ENCODE results near the gene SHB.

The SHB gene

DNA sequence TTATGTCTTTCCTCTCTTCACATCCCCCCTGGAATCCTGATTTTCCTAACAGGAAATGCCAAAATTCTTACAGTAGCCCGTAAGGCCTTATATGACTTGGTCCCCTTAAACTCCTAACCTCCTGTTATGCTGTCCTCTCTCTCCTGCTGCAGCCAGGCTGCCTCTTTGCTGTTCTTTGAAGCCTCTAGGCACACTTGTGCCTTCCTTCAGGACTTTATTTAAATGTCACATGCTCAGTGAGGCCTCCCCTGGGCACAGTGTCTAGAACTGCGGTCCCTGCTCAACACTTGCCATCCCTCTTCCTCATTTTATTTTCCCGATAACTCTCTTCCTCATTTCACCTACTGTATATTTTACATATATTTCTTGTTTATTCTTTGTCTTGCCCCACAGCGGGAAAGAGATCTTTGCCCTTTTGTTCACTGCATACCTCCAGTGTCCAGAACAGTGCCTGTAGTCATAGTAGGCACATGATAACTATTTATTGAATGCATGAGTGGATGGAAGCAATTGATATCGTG lies 5.5 kb upstream of the SHB start:
- peaks cover 1% of the 10 kb centered on the region for H3K36me3 Mint-ChIP-seq

DNA sequence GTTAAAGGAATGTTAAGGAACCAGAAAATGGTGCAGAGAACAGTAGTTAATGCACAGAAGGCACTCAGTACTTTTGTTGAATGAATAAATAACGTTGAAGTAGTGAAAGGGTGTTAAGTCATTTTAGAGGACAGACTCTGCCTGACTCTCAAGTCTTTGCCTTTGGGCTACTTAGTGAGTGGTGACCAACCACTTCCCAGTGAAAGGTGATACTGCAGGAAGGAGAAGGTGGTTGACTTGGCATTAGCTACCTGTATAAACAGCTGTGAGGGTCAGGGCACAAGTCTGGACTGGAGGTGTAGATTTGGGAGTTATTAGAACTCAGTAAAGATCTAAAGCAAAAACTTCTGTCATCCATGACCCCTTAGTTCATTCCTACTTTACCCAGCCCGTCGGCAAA lies 4.9 kb upstream of the SHB start:
- Mint-ChIP-seq H3K27ac (no peak overlapping the region), H3K4me3 (no peak overlapping the region), H3K9me3 (peaks cover 5% of the 10 kb centered on the region), H3K36me3 (peaks cover 1% of the 10 kb centered on the region), H3K4me1 (peaks cover 21% of the 10 kb centered on the region), H3K27me3 (peaks cover 8% of the 10 kb centered on the region)

More for the DNA sequence above, 5.5 kb upstream of the SHB start:
- Mint-ChIP-seq H3K9me3 (peaks cover 5% of the 10 kb centered on the region), H3K27ac (no peak overlapping the region), H3K4me3 (no peak overlapping the region), H3K4me1 (peaks cover 20% of the 10 kb centered on the region), H3K27me3 (peaks cover 14% of the 10 kb centered on the region)

DNA sequence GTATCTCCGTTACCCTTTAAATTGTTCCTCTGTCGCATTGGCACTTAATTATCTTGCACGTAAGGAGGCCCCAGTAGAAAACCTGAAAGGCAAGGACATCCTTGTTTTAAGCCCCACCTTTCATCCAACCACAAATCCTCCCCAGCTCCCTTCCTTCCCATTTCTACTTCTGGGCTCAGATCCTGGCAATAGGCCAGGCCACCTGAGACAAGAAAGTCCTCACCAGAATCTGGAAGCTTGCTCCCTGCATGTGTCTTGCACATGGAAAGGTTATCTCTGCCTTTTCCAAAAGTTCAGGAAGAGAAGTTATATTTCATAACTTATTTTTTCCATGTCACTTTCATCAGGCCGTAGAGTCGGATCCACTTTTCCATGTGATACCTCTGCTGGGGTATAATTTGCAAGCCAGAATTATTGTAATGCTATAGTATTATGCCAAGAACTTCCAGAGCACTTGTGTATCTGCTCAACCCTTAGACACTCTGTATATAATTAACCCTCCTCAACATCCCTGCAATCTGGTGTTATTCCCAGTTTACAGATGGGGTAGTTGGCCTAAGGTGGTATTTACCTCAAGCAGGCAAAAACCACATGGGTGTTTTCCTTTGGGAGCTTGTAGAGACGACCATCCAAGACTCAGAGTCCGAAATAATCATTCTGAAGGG lies 2.6 kb upstream of the SHB start:
- H3K27me3 Mint-ChIP-seq, result peaks cover 4% of the 10 kb centered on the region
- H3K4me3 Mint-ChIP-seq, result no peak overlapping the region
- H3K27ac Mint-ChIP-seq, result peak overlapping the region; percentile 42
- H3K36me3 Mint-ChIP-seq, result peaks cover 1% of the 10 kb centered on the region
- no peaks in the 10 kb centered on the region for H3K9me3 Mint-ChIP-seq
- H3K4me1 Mint-ChIP-seq, result peaks cover 25% of the 10 kb centered on the region

DNA sequence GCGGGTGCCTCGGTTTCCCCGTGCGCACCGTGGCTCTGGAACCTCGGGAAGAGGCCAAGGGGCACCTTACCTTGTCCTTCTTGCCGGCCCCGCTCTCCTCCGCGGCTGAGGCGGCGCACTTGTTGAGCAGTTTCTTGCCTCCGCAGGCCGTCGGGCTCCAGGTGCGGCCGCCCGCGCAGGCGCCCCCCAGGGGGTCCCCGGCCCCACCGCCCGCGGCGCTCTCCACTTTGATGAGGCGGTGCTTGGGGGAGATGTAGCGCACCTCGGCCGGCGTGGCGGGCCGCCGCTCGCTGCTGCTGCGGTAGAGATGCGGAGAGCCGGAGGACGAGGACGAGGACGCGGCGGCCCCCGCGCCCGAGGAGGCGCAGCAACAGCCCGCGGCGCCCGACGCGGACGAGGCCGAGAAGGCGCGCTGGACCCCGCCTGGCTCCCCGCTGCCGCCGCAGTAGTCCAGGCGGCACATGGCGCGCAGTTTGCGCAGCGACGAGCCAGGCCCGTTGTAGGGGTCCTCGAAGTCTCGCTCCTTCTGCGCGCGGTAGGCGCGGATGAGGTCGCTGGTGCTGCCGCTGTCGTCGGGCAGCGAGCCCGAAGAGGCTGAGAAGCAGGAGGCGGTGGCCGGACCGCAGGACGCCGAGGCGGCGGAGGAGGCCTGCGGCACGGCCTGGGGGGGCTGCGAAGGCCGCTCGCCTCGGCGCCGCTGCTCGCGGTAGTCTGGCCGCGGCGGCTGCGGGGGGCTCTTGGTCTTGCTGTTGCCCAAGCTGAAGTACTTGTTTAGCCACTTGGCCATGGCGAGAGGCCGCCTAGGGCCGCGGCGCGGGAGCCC lies 957 bp downstream of the SHB start:
- Mint-ChIP-seq H3K36me3 (no peaks in the 10 kb centered on the region), H3K9me3 (no peaks in the 10 kb centered on the region), H3K4me1 (peaks cover 27% of the 10 kb centered on the region), H3K27ac (peak overlapping the region; percentile 59), H3K27me3 (peaks cover 2% of the 10 kb centered on the region), H3K4me3 (peak overlapping the region; percentile 90)

DNA sequence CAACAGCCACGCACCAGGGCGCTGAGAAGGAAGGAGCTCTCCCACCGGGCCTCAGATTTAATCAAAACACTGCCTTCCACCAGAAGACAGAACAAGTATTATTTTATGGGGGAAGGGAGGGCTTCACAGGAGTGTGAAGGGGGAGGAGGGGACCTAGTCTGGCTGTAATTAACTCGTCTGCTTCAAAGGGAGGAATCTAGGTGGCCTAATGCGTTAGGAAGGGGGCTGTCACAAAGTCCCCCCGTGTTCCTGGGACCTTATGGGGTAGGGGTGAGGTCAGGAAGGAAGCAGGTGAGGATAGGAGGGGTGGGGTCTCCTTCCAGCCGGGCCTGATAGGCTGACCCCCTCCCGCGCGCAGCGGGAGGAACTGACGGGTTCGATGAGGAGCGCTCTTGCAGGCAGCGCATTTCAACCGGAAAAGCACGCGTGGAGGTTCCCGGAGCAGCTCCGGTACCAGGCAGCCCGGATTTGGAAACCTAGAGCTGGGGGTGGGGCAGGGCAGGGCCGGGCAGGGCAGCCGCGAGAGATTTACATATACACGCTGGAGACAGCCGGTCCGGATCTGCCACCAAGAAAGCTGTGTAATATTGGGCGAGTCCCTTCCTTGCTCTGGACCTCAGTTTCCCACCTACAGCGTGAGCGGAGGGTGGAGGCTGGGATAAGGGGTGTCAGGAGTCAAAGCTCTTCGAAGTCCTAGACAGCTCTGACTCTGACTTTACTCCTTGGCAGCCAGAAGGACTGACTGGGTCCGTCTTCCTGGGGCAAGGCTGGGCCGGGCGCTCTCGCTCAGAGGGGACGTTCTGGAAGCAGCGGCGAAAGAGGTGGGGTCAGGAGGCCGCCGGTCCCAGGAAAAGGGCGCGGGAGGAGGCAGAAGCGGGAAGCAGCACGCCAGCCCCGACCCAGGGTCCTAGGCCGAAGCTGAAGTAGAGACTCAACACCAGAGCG lies 1.8 kb downstream of the SHB start:
- H3K9me3 Mint-ChIP-seq, result no peaks in the 10 kb centered on the region
- H3K4me1 Mint-ChIP-seq, result peaks cover 27% of the 10 kb centered on the region
- H3K36me3 Mint-ChIP-seq, result no peaks in the 10 kb centered on the region
- H3K27ac Mint-ChIP-seq, result no peak overlapping the region
- peak overlapping the region; percentile 90 for H3K4me3 Mint-ChIP-seq
- peaks cover 2% of the 10 kb centered on the region for H3K27me3 Mint-ChIP-seq

DNA sequence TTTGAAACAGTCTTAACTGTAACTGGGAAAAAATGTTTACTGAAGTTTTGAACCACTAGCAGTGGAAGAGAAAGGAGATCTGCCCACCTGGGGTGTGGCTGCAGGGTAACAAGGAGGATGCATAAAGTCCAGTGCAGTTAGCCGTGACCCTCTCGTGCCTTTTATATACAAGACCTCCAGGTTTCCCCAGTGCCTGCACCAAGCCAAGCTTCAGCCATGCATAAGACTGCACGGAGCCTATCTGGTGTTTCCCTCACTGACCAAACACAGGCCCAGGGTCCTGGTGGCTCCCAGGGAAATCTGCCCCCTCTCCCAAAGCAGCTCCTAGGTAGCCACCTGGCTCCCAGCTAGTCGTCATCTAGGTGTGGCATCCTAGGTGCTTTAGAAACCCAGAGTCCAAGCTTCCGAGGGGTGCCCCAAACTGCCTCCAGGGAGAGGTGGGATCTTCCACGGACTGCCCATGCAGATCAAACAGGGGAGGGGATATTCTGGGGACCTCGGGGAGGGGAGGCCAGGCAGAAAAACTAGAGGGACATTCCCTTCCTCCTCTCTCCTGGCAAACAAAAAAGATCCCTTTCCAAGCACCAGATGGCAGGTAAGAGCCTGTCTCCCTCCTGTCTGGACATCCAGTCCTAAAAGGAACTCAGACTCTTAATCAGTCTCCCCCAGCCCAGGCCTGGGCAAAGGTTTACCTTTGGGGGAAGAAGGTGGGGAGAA lies 2.7 kb downstream of the SHB start:
- Mint-ChIP-seq H3K4me1 (peaks cover 27% of the 10 kb centered on the region), H3K36me3 (no peaks in the 10 kb centered on the region), H3K4me3 (peak overlapping the region; percentile 90), H3K9me3 (no peaks in the 10 kb centered on the region), H3K27me3 (peaks cover 2% of the 10 kb centered on the region), H3K27ac (no peak overlapping the region)

DNA sequence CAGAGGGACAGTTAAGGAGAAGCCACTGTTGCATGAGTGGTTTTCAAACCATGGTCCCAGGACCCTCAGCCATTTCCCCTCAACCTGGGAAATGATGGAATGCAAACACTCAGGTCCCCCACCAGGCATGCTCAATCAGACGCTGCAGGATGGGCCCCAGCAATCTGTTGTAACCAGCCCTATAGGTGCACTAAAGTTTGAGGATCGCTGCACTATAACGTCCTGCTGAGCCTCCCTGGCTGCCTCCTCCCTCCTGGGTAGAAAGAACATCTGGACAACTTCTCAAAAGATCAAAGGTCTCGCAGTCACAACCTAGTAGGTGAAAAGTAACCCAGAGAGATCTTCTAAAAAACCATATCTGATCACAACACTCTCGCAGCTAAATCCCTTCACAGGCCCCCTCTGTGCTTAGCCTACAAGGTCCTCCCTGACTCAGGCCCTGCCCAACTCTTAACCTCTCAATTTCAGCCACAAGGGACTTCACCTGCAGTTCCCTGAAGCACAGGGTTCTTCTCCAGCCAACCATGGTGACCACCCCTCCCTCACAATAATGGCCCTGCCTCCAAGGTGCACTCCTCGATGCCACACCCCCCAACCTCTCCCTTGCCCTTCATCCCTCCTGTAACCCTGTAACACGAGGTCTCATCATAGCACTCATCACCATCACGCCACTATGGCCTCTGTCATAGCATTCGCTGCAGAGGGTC lies 3.5 kb downstream of the SHB start:
- Mint-ChIP-seq H3K27me3 (peaks cover 2% of the 10 kb centered on the region), H3K4me3 (no peak overlapping the region), H3K36me3 (no peaks in the 10 kb centered on the region), H3K27ac (no peak overlapping the region), H3K4me1 (peaks cover 23% of the 10 kb centered on the region), H3K9me3 (no peaks in the 10 kb centered on the region)

DNA sequence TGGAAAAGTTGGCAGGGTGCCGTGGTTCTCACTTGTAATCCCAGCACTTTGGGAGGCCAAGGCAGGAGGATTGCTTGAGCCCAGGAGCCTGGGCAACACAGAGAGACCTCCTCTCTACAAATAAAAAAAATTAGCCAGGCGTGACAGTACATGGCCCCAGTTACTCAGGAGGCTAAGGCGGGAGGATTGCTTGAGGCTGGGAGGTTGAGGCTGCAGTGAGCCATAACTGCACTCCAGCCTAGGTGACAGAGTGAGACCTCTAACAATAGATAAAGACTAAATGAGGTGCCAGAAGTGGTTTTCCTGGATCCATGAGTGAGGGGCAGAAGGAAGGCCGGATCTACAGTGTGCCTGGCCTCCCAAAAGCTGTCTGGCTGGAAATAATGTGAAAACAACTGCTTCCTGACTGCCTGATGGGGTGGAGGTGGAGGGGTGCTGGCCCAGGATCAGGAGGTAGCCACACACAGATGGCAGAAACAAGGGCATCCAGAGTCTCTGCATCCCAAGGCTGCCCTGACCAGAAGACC lies 4.1 kb downstream of the SHB start:
- H3K27me3 Mint-ChIP-seq, result peaks cover 2% of the 10 kb centered on the region
- peaks cover 20% of the 10 kb centered on the region for H3K4me1 Mint-ChIP-seq
- H3K27ac Mint-ChIP-seq, result no peak overlapping the region
- no peaks in the 10 kb centered on the region for H3K36me3 Mint-ChIP-seq
- H3K4me3 Mint-ChIP-seq, result no peak overlapping the region
- H3K9me3 Mint-ChIP-seq, result no peaks in the 10 kb centered on the region

DNA sequence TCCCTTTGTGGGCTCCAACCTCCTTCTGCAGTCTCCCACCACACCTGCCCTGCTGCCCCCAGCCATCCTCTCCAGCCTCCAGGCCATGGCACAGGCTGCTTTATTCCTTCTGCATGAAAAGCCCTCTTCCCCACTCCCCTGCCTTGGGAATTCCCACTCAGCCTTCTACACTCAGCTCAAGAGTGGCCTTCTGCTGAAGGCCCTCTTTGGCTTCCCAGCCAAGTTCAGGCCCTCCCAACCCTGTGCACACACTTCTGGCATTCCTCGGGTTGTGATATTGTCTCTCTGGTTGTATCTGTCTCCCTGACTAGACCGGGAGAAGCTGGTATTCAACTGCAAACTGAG lies 5.7 kb downstream of the SHB start:
- H3K36me3 Mint-ChIP-seq, result no peaks in the 10 kb centered on the region

DNA sequence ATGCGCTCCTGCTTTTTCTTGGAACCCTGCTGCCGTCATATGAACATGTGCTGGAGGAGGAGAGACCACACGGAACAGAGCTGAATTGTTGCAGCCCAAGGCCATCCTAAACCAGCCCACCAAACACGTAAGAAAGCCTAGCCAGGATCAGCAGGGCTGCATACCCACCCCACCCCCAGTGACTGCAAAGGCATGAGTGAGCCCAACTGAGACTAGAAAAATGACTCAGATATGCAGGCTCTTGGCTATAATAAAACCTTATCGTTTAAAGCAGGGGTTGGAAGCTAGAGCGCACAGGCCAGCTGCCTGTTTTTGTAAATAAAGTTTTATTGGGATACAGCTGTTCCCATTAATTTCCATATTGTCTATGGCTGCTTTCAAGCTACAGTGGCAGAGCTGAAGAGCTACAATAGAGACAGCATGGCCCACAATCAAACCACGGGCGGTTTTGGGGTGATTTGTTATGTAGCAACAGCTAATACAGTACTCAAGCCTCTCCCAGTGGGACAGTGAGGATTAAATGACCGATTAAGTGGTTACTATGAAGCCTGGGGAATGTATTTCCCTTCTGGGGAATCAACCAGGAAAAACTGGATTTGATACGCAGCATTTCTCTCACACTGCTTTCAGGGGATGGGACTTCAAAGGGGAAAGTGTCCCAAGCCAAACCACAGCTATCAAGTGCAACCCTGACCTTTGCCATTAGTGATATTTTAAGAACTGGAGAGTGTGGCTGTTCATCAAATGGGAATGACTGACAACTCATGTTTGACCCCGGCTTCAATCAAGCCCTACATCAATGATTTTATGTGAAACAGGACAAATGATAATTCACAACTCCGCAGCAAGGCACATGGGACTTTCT lies 6.3 kb downstream of the SHB start:
- Mint-ChIP-seq H3K36me3 (no peaks in the 10 kb centered on the region), H3K27ac (no peak overlapping the region), H3K27me3 (peaks cover 2% of the 10 kb centered on the region), H3K4me3 (no peak overlapping the region), H3K4me1 (peaks cover 15% of the 10 kb centered on the region), H3K9me3 (no peaks in the 10 kb centered on the region)

More for the DNA sequence above, 5.7 kb downstream of the SHB start:
- no peak overlapping the region for H3K4me3 Mint-ChIP-seq
- H3K27ac Mint-ChIP-seq, result no peak overlapping the region
- no peaks in the 10 kb centered on the region for H3K9me3 Mint-ChIP-seq
- peaks cover 15% of the 10 kb centered on the region for H3K4me1 Mint-ChIP-seq
- peaks cover 2% of the 10 kb centered on the region for H3K27me3 Mint-ChIP-seq

DNA sequence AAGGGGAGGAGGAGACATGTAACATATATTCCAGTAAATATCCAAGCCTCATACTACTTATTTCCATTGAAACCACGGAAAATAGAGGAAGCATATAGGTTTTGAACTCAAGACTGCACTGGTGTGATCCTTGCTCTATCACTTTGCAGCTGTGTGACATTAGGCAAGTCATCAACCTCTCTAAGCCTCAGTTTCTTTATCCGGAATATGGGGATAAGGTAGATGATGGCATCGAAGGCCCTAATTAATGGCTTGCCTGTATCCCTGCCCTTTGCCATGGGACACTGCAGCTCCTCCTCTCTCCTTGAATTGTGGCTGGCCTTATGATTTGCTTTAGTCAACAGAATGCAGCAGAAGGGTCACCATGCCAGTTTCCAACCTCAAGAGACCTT lies 6.9 kb downstream of the SHB start:
- peaks cover 10% of the 10 kb centered on the region for H3K4me1 Mint-ChIP-seq
- no peaks in the 10 kb centered on the region for H3K27me3 Mint-ChIP-seq
- no peak overlapping the region for H3K27ac Mint-ChIP-seq
- no peaks in the 10 kb centered on the region for H3K36me3 Mint-ChIP-seq
- no peaks in the 10 kb centered on the region for H3K9me3 Mint-ChIP-seq
- H3K4me3 Mint-ChIP-seq, result no peak overlapping the region

DNA sequence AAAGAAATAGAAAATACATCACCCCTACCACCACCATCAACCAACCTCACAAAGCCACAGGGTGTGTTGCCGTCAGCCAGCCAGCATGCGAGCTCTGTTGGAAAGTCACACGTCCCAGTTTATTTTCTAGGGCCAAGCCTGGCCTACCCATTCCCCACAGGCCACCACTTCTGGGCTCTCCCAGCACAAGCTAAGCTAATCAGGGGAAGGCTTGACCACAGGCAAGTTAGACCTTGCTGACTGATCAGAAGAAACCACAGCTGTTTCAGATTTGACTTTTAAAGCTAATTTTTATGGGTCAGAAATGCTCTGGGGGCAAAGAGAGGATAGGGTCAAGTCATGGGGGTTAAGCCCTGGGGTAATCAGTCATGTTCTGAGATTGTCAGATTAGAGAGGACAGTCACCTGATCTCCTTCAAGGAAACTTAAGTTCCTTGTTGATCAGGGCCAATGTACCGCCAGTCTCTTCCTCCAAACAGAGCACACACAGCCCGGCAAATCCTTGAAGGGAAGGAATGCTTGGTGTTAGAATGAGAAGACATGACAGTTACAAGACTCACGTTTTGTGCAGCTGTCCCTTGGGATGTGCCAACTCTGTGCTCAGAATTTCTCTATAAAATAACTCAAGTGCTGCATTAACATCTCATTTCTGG lies 7.6 kb downstream of the SHB start:
- Mint-ChIP-seq H3K27ac (no peak overlapping the region), H3K27me3 (no peaks in the 10 kb centered on the region), H3K9me3 (no peaks in the 10 kb centered on the region), H3K36me3 (no peaks in the 10 kb centered on the region), H3K4me3 (no peak overlapping the region), H3K4me1 (peaks cover 4% of the 10 kb centered on the region)

DNA sequence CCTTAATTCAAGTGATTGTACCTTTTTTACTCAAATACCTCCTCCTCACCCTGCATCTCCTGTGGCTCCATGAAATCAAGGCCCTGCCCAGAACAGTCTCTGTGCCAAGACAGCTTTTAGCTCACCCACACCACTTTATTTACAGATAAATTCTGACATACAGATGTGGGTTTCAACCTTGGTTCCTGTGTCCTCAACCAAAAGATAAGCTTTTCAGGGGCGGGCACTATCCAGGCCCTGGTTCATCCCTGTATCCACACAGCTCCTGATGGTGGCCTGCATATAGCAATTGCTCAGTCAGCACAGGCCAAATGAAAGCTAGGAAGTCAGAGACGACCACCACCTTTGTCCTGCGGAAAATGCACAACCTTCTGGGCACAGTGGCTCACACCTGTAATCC lies 8.3 kb downstream of the SHB start:
- Mint-ChIP-seq H3K27me3 (no peaks in the 10 kb centered on the region), H3K4me3 (no peak overlapping the region), H3K27ac (no peak overlapping the region), H3K9me3 (no peaks in the 10 kb centered on the region), H3K4me1 (peaks cover 4% of the 10 kb centered on the region), H3K36me3 (no peaks in the 10 kb centered on the region)
